Endothelial cell (in vitro differentiated cells): ENCODE results near the gene RAB3IL1. TPM values are rescaled to one million over a fixed set of nuclear protein-coding genes. Genes with fewer than 3 reads are reported as not detected.
A peak's percentile ranks its signal among the peaks of the same experiment; 100 is the strongest.

ENCODE experiments used
- DNase-seq: peaks from one replicate; pipeline ENCODE4 v3.0.0; 2021; ENCODE audit warnings: low spot score
- H3K27ac Mint-ChIP-seq: one replicate; pipeline ENCODE4 v1.8.0; 2021; ENCODE audit warnings: mixed read lengths, inconsistent platforms; ENCODE audit not compliant: unreplicated experiment
- H3K27me3 Mint-ChIP-seq: one replicate; pipeline ENCODE4 v1.8.0; 2021; ENCODE audit warnings: mild to moderate bottlenecking, moderate library complexity, mixed read lengths, inconsistent platforms; ENCODE audit not compliant: unreplicated experiment
- H3K36me3 Mint-ChIP-seq: one replicate; pipeline ENCODE4 v1.8.0; 2021; ENCODE audit warnings: mild to moderate bottlenecking, low read depth, mixed read lengths, inconsistent platforms; ENCODE audit not compliant: unreplicated experiment
- H3K4me1 Mint-ChIP-seq: one replicate; pipeline ENCODE4 v1.8.0; 2021; ENCODE audit warnings: mild to moderate bottlenecking, mixed read lengths, inconsistent platforms; ENCODE audit not compliant: unreplicated experiment
- H3K4me3 Mint-ChIP-seq: one replicate; pipeline ENCODE4 v1.8.0; 2021; ENCODE audit warnings: mild to moderate bottlenecking, mixed read lengths, inconsistent platforms; ENCODE audit not compliant: unreplicated experiment
- H3K9me3 Mint-ChIP-seq: one replicate; pipeline ENCODE4 v1.8.0; 2021; ENCODE audit warnings: mixed read lengths, inconsistent platforms; ENCODE audit not compliant: unreplicated experiment
- CTCF ChIP-seq: fragments of 200-600 bp; sonication (generic); IDR thresholded peaks from one replicate; pipeline ENCODE4 v1.5.0; 2021; ENCODE audit warnings: antibody characterized with exemption; ENCODE audit not compliant: unreplicated experiment
- total RNA-seq: library from RNA; stranded (reverse); fragmentation: NEBNext Ultra II Directional; extraction: Animal tissue kit (Norgen Biotek cat#: 25700); gene quantifications from one replicate; pipeline ENCODE4 v1.2.1, GENCODE V29; 2021; ENCODE audit not compliant: unreplicated experiment

RAB3IL1 gene
- total RNA-seq, 1 donor from 2014 or later, result 8.9 TPM

DNA sequence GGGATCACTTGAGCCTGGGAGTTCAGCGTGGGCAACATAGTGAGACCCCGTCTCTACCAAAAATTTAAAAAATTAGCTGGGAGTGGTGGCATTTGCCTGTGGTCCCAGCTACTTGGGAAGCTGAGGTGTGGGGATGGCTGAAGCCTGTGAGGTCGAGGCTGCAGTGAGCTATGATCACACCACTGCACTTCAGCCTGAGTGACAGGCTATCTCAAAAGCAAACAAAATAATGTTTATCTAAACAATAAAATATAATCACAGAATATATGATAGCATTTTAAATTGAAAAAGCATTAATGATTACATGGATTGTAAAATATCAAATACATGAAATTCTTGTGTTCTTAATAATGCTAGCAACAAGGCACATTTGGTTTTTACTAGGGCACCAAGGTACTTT is 35.5 kb upstream of the RAB3IL1 start:
- no peaks in the 10 kb centered on the region for H3K36me3 Mint-ChIP-seq
- H3K4me3 Mint-ChIP-seq, result no peak overlapping the region
- peaks cover 4% of the 10 kb centered on the region for H3K27me3 Mint-ChIP-seq
- H3K9me3 Mint-ChIP-seq, result no peaks in the 10 kb centered on the region
- DNase-seq, result no peak
- no peak for TF ChIP-seq CTCF
- peaks cover 3% of the 10 kb centered on the region for H3K4me1 Mint-ChIP-seq
- no peak overlapping the region for H3K27ac Mint-ChIP-seq

DNA sequence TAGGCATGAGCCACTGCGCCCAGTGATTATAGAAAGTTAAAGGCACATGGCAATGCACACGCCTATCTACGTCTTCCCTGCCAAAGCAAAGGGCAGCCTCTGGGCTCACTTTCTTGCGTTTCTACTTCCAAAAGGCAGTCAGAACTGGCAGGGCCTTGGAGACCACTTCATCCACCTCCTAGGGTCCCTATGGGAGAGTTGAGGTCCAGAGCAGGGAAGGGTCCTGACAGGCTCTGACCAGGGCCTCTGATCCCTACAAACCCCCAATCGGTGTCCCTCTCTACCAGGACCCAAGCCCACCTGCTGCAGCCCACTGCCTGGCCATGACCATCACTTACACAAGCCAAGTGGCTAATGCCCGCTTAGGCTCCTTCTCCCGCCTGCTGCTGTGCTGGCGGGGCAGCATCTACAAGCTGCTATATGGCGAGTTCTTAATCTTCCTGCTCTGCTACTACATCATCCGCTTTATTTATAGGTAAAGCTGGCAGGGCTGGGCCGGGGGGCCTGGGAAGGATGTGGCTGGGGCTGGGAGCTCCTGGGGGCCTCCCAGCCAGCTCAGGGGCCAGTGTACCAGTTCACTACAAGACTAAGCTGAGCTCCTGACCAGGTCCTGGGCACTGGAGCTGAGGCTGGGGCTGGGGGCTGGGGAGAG is 34.2 kb upstream of the RAB3IL1 start:
- H3K4me3 Mint-ChIP-seq, result no peak overlapping the region
- peaks cover 8% of the 10 kb centered on the region for H3K27me3 Mint-ChIP-seq
- peaks cover 4% of the 10 kb centered on the region for H3K36me3 Mint-ChIP-seq
- TF ChIP-seq CTCF, result no peak
- H3K9me3 Mint-ChIP-seq, result no peaks in the 10 kb centered on the region
- no peak for DNase-seq
- no peak overlapping the region for H3K27ac Mint-ChIP-seq
- peaks cover 3% of the 10 kb centered on the region for H3K4me1 Mint-ChIP-seq

DNA sequence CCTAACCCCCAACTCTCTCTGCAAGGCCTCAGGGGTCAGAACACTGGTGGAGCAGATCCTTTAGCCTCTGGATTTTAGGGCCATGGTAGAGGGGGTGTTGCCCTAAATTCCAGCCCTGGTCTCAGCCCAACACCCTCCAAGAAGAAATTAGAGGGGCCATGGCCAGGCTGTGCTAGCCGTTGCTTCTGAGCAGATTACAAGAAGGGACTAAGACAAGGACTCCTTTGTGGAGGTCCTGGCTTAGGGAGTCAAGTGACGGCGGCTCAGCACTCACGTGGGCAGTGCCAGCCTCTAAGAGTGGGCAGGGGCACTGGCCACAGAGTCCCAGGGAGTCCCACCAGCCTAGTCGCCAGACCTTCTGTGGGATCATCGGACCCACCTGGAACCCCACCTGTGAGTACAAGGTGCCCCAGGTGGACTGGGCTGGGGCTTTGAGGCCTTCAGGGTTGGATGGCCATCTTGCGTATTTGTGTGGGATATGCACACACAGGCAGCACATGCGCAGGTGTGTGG is 32.7 kb upstream of the RAB3IL1 start, which contains the start of gene BEST1:
BEST1 (plus strand) TSS at position 317 of the 513 bp plus-strand sequence. CDS start 1,456 bp downstream, outside the sequence.
- Mint-ChIP-seq H3K4me1 (peaks cover 3% of the 10 kb centered on the region), H3K27ac (peak within 1 kb of the TSS; percentile 10), H3K36me3 (peaks cover 4% of the 10 kb centered on the region), H3K4me3 (no peak within 1 kb of the TSS), H3K27me3 (peaks cover 8% of the 10 kb centered on the region), H3K9me3 (no peaks in the 10 kb centered on the region)
- no peak for DNase-seq
- TF ChIP-seq CTCF, result no peak

DNA sequence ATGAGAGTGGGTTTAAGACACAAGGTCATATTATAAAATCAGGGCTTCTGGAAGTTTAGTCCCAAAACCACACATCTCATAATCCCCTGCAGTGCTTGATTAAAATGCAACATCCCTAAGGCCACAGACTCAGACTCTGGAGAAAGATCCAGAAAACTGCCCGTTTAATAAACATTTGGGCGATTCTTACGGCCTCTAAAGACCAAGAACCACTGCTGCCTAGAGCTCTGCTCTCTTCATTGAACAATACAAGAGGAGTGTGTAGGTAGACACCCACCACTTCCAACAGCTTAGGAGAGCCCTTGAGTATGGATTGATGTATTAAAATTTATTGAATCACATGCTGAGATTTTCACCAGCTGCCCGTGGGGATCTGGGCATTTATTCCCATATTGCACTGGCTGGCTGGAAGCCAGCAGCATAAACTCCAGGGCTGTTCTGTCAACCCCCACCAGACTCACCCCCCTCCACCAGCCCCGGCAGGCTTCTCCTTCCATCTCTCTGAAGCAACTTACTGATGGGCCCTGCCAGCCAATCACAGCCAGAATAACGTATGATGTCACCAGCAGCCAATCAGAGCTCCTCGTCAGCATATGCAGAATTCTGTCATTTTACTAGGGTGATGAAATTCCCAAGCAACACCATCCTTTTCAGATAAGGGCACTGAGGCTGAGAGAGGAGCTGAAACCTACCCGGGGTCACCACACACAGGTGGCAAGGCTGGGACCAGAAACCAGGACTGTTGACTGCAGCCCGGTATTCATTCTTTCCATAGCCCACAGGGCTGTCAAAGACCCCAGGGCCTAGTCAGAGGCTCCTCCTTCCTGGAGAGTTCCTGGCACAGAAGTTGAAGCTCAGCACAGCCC is 32.0 kb upstream of the RAB3IL1 start:
- Mint-ChIP-seq H3K4me3 (no peak overlapping the region), H3K4me1 (peaks cover 3% of the 10 kb centered on the region), H3K27ac (no peak overlapping the region), H3K27me3 (peaks cover 9% of the 10 kb centered on the region), H3K36me3 (peaks cover 4% of the 10 kb centered on the region), H3K9me3 (no peaks in the 10 kb centered on the region)
- DNase-seq, result no peak
- TF ChIP-seq CTCF, result no peak
